Effector CD8-positive, alpha-beta T cell (primary cell): Measurements from ENCODE around the gene DCP1B.

ENCODE experiments used
- DNase-seq: peaks from one replicate; lab custom pipeline; 2025; lab: John Stamatoyannopoulos, UW

DCP1B gene

DNA sequence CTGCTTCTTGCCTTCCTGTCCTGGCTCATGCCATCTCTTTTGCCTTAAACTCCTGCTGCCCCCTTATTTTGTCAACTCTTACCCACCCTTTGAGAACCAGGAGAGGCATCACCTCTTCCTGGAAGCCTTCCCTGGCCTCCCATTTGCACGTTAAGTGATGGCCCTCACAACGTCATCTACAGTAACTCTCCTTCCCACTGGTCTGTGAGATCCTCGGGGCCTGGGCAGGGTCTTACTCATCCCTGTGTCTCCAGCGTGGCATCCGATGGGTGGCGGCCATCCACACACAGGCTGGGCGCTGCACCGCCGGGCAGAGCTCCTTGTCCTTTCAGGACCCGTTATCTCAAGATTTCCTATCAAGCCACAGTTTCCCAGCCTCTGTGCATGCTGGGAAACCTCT, 69.0 kb downstream of the DCP1B start:
- DNase-seq = no peak

GRCh38 chr12:1934831-1935230, 69.4 kb downstream of the DCP1B start:
- DNase-seq = no peak

DNA sequence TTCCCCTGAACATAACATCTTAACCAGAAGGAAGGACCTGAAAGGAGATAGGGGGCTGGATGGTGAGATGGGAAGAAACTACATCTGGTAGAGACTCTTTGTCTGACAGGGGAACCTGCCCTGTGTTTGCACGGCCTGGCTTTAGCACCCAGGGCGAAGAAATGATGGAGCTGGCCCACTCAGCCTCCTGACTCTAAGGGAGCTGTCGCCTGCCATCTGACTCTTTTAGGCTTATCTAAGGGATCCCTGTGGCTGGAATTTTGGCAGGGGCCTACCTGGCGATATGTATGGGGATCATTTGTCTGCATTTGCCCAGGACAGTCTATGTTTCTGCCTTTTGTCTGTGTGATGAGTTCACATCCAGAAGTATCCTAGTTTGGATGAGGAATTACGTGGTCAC, 70.2 kb downstream of the DCP1B start:
- DNase-seq = no peak

GRCh38 chr12:1933342-1934051, 70.8 kb downstream of the DCP1B start:
- DNase-seq = no peak

GRCh38 chr12:1932264-1932777, 71.9 kb downstream of the DCP1B start:
- no peak for DNase-seq

- DNase-seq = no peak
These were observed 72.6 kb downstream of the DCP1B start for GRCh38 chr12:1931642-1932041.

GRCh38 chr12:1930803-1931597, 73.3 kb downstream of the DCP1B start:
- no peak for DNase-seq

- no peak for DNase-seq
These were observed 74.1 kb downstream of the DCP1B start for GRCh38 chr12:1929985-1930802.

- DNase-seq = no peak
These were observed 74.8 kb downstream of the DCP1B start for GRCh38 chr12:1929241-1929984.

DNA sequence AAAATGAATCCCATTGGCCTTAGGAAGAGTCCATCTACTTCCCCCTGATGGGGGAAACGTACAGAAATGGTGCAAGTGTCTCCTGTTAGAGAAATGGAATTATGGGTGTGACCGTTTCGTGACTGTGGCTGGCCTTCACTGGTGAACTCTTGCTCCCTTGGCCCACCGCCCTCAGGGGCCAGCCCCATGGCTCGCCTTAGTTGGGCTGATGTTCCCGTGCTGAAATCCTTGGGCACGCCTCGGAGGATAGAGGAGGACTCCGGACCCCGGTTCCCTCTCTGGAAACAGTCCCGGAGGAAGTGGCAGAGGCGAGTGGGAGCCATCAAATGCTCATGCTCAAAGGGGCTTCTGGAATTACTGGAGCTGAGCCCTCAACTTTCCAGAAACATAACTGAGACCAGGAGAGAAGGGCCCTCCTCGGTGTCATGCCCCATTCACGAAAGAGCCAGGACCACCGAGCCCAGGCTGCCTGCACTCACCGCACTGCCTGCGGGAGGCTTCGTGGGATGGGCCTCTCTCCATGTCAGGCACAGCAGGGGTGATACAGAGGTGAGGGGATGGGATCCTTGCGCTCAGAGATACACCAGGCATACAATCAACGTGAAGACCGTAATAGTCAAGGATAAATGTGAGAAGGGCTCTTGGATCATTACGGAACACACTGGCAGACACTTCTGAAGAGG, 75.7 kb downstream of the DCP1B start:
- DNase-seq = no peak

- DNase-seq = no peak
These were observed 76.4 kb downstream of the DCP1B start for GRCh38 chr12:1927751-1928351.

- no peak for DNase-seq
These were observed 77.1 kb downstream of the DCP1B start for GRCh38 chr12:1927051-1927680.

GRCh38 chr12:1926251-1926657, 78.0 kb downstream of the DCP1B start:
- no peak for DNase-seq

- no peak for DNase-seq
These were observed 78.6 kb downstream of the DCP1B start for GRCh38 chr12:1925684-1926006.

GRCh38 chr12:1924996-1925683, 79.1 kb downstream of the DCP1B start:
- no peak for DNase-seq

GRCh38 chr12:1922985-1923384, 81.3 kb downstream of the DCP1B start:
- DNase-seq = no peak

DNA sequence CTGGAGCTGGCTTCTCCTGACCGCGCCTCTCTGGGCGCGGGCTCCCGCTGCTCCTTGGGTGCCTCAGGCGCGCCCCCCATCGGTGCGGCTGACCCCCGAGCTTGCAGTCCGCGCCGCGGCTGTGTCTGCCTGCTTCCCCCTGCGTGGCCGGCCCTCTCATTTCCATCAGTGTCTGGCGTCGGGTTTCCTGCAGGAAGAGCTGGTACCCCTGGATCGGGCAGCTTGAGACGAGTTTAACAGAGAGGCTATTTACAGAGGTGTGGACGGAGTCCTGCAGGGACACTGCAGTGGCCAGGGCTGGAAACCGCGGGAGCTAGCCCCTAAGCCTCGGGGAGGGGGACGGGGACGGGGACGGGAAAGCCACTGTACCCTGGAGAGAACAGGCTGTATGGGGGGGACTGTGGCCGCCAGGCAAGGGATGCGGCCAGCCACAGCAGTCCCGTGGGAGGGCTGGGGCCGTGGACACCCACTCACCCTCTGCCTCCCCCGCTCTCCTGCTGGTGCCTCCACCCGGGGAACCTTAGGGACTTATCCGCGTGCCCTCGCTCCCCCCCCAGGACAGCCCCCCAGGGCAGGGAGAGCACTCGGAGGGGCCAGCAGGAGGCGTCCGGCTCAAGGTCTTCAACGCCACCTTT, 82.1 kb downstream of the DCP1B start:
- no peak for DNase-seq

DNA sequence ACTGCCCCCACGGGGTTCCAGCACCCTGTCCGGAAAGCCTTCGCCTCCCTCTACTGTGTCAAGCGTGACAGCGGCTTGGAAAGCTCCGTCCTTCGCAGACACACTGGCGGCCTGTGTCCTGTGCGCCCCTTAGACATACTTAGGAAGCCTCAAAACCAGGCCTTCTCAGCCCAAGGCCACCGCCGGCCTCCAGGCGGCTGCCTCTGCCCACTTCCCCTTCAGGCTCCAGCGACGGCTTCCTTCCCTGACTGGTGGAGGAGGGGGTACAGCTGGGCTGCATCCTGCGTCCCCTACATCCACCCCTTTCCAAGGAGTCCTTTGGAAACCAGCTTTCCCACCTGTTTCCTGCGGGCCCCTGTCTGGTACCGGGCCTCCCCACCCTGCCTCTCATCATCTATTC, 83.3 kb downstream of the DCP1B start:
- no peak for DNase-seq

GRCh38 chr12:1920436-1920835, 83.8 kb downstream of the DCP1B start:
- DNase-seq = no peak
